Endothelial cell of umbilical vein (primary cell): ENCODE data around the gene THOC5. TPM values are rescaled to one million over a fixed set of nuclear protein-coding genes. Genes with fewer than 3 reads are reported as not detected.

ENCODE experiments used
- BruUV-seq: library from RNA; stranded (reverse); fragments of 400-500 nt; replicated peaks from 2 replicates; lab custom pipeline; 2021; lab: Mats Ljungman, UMichigan
- CTCF ChIA-PET: fragments of 300-600, 350-600 bp; sonication (Branson Sonifier 250); formaldehyde crosslinking; loops from one replicate; lab custom pipeline; 2021; ENCODE audit warnings: antibody characterized with exemption, inconsistent platforms; lab: Charles Lee
- POLR2A ChIA-PET: fragments of 300-600, 350-600 bp; sonication (Branson Sonifier 250); formaldehyde crosslinking; loops from one replicate; lab custom pipeline; 2021; ENCODE audit warnings: antibody characterized with exemption, inconsistent platforms; lab: Charles Lee
- DNase-seq: peaks from one replicate; pipeline ENCODE4 v3.0.0-alpha.2; 2011; ENCODE audit warnings: low read depth, low spot score
- FAIRE-seq: peaks from 2 replicates; lab custom pipeline; 2011; peaks lifted over from hg19 to GRCh38; lab: Jason Lieb, UNC
- H2AFZ ChIP-seq: 2 replicates; pipeline ENCODE4 v1.6.0; 2012; ENCODE audit warnings: low read depth, low read length, control low read depth, inconsistent platforms
- H3K27ac ChIP-seq: 2 replicates; pipeline ENCODE4 v1.5.1; 2011; ENCODE audit warnings: low read depth, mild to moderate bottlenecking, control low read depth, low read length, moderate library complexity; ENCODE audit not compliant: insufficient read depth
- H3K27me3 ChIP-seq, 2 experiments: 2 replicates each; pipeline versions ENCODE4 v1.6.0 to v1.6.1; 2011; ENCODE audit warnings: low read length in 2 of 2, mixed read lengths in 1 of 2; ENCODE audit not compliant: control insufficient read depth in 2 of 2, insufficient read depth in 2 of 2
- H3K36me3 ChIP-seq, 2 experiments: 2 replicates in 1 of 2; 3 replicates in 1 of 2; pipeline ENCODE4 v1.5.1; 2011; ENCODE audit warnings: low read length in 2 of 2, mild to moderate bottlenecking in 1 of 2, moderate library complexity in 1 of 2; ENCODE audit not compliant: control insufficient read depth in 2 of 2, insufficient read depth in 2 of 2; ENCODE audit errors: extremely low read depth in 1 of 2
- H3K4me1 ChIP-seq: 3 replicates; pipeline ENCODE4 v1.5.1; 2011; ENCODE audit warnings: mild to moderate bottlenecking, low read length; ENCODE audit not compliant: control insufficient read depth, insufficient read depth; ENCODE audit errors: extremely low read depth
- H3K4me2 ChIP-seq: 2 replicates; pipeline ENCODE4 v1.6.1; 2011; ENCODE audit warnings: low read length, control low read depth, mixed read lengths; ENCODE audit not compliant: insufficient read depth
- H3K4me3 ChIP-seq, 3 experiments: fragments of 200-600 bp in 1 of 3; sonication (generic), shearing (Covaris generic) in 1 of 3; replicated peaks in 1 of 3; 2 replicates each; pipeline ENCODE4 v1.5.1; 2011 to 2016; ENCODE audit warnings: control low read depth in 3 of 3, low read length in 3 of 3, mild to moderate bottlenecking in 2 of 3, inconsistent platforms in 1 of 3, low read depth in 1 of 3, moderate library complexity in 1 of 3; ENCODE audit not compliant: insufficient read depth in 1 of 3
- H3K79me2 ChIP-seq: 2 replicates; pipeline ENCODE4 v1.6.0; 2012; ENCODE audit warnings: low read length, inconsistent platforms; ENCODE audit not compliant: control insufficient read depth, insufficient read depth
- H3K9ac ChIP-seq: replicated peaks from 2 replicates; pipeline ENCODE3; 2011; ENCODE audit warnings: low read length, control low read depth; ENCODE audit not compliant: insufficient read depth; ENCODE audit errors: extremely low read depth
- H3K9me1 ChIP-seq: replicated peaks from 3 replicates; pipeline ENCODE4 v1.6.0; 2011; ENCODE audit warnings: mild to moderate bottlenecking, low read length; ENCODE audit not compliant: control insufficient read depth, insufficient read depth; ENCODE audit errors: extremely low read depth
- H3K9me3 ChIP-seq: replicated peaks from 2 replicates; pipeline ENCODE4 v1.5.1; 2012; ENCODE audit warnings: low read length, inconsistent platforms; ENCODE audit not compliant: control insufficient read depth, insufficient read depth
- H4K20me1 ChIP-seq: replicated peaks from 2 replicates; pipeline ENCODE3; 2011; ENCODE audit warnings: mild to moderate bottlenecking, low read length; ENCODE audit not compliant: control insufficient read depth, insufficient read depth; ENCODE audit errors: extremely low read depth
- EZH2 ChIP-seq: IDR thresholded peaks from 2 replicates; pipeline ENCODE4 v1.6.1; 2012; ENCODE audit warnings: borderline replicate concordance, low read depth, mild to moderate bottlenecking, moderate library complexity, low read length, inconsistent platforms; ENCODE audit not compliant: severe bottlenecking
- FOS ChIP-seq: IDR thresholded peaks from 2 replicates; pipeline ENCODE4 v1.6.1; 2011; ENCODE audit warnings: mild to moderate bottlenecking, low read length, moderate library complexity, borderline replicate concordance; ENCODE audit not compliant: insufficient read depth
- GATA2 ChIP-seq: IDR thresholded peaks from 2 replicates; pipeline ENCODE4 v1.7.0; 2011; ENCODE audit warnings: low read depth, mild to moderate bottlenecking, moderate library complexity, mixed read lengths, low read length; ENCODE audit not compliant: insufficient read length, insufficient read depth
- JUN ChIP-seq: IDR thresholded peaks from 2 replicates; pipeline ENCODE4 v1.6.1; 2011; ENCODE audit warnings: borderline replicate concordance, low read depth; ENCODE audit not compliant: insufficient read length, insufficient read depth
- MYC ChIP-seq: IDR thresholded peaks from one replicate; pipeline ENCODE4 v1.6.1; 2011; ENCODE audit warnings: mild to moderate bottlenecking, low read depth, low read length
- POLR2A ChIP-seq: IDR thresholded peaks from 2 replicates; pipeline ENCODE4 v1.6.1; 2012; ENCODE audit warnings: low read depth, mild to moderate bottlenecking, control low read depth, low read length
- POLR2AphosphoS5 ChIP-seq: IDR thresholded peaks from 2 replicates; pipeline ENCODE4 v1.6.1; 2012; ENCODE audit warnings: low read depth, mild to moderate bottlenecking, control low read depth, low read length, moderate library complexity; ENCODE audit not compliant: insufficient read depth
- dilution Hi-C: fragments of 300-500 bp; cut with MboI; formaldehyde crosslinking; loops from one replicate; pipeline ENCODE4 v1.15.0; 2019; ENCODE audit warnings: low sequenced_read_pairs; ENCODE audit not compliant: extremely low pct_ligation_motif_present
- intact Hi-C: fragments of 100-400 bp; cut with micrococcal nuclease; formaldehyde crosslinking; loops from one replicate; pipeline ENCODE4 v1.10.0; 2022
- polyA plus RNA-seq, 4 experiments: library from polyadenylated mRNA; depleted of rRNA in 3 of 4; stranded (reverse) in 3 of 4; unstranded in 1 of 4; fragments of >200 nt; gene quantifications; 2 replicates each; pipeline versions ENCODE4 v1.2.1 to v1.2.3, GENCODE V29; 2011 to 2012; ENCODE audit warnings: missing spikeins in 1 of 4
- total RNA-seq: library from RNA; stranded (reverse); gene quantifications from 2 replicates; pipeline ENCODE4 v1.2.3, GENCODE V29; 2021
- TF ChIP-seq, protein P1 (sequence below): IDR thresholded peaks from 2 replicates; pipeline ENCODE4 v1.6.1; 2011; ENCODE audit not compliant: insufficient read depth, insufficient read length
- TF ChIP-seq, protein P2 (sequence below), 2 donors: IDR thresholded peaks; 1 replicate in 1 of 2; 2 replicates in 1 of 2; pipeline ENCODE4 v1.5.1; 2011; ENCODE audit warnings: low read length in 2 of 2, mild to moderate bottlenecking in 2 of 2, moderate library complexity in 2 of 2, control low read depth in 1 of 2, inconsistent platforms in 1 of 2, low read depth in 1 of 2; ENCODE audit not compliant: insufficient read depth in 1 of 2; ENCODE audit errors: extremely low read depth in 1 of 2

THOC5 gene
- total and polyA plus RNA-seq, 2 donors (not counting 3 experiments of a cell fraction or from before 2014, with no cell fraction given) = 35.0 to 82.9 TPM

DNA sequence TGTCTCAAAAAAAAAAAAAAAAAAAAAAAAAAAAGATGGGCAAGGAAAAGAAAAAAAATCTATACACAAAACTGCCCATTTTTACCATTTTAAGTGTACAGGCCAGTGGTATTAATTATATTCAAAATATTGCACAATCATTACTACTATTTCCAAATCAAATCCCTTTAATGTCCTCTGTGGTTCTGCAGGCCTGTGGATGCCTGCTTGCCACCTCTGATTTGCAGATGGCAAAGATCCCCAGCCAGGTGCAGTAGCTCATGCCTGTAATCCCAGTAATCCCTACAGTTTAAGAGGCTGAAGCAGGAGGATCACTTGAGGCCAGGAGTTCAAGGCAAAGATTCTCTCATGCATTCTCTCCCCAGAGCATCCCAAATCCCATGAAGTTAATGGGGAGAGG lies 95.0 kb downstream of the THOC5 start:
- Histone ChIP-seq H3K79me2 (no peaks in the 10 kb centered on the region), H3K27me3 (no peaks in the 10 kb centered on the region), H3K36me3 (no peaks in the 10 kb centered on the region), H3K4me1 (no peaks in the 10 kb centered on the region), H3K9me3 (no peaks in the 10 kb centered on the region), H2AFZ (no peak overlapping the region), H3K9me1 (no peaks in the 10 kb centered on the region), H3K27ac (no peak overlapping the region), H4K20me1 (no peaks in the 10 kb centered on the region), H3K9ac (no peak overlapping the region), H3K4me2 (no peak overlapping the region), H3K4me3 (no peak overlapping the region)
- dilution Hi-C loops (no loop called here), intact Hi-C loops (no loop called here)
- TF ChIP-seq, protein P1, sequence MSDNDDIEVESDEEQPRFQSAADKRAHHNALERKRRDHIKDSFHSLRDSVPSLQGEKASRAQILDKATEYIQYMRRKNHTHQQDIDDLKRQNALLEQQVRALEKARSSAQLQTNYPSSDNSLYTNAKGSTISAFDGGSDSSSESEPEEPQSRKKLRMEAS = no peak
- TF ChIP-seq FOS = no peak
- no peak for TF ChIP-seq MYC
- TF ChIP-seq, protein P2, sequence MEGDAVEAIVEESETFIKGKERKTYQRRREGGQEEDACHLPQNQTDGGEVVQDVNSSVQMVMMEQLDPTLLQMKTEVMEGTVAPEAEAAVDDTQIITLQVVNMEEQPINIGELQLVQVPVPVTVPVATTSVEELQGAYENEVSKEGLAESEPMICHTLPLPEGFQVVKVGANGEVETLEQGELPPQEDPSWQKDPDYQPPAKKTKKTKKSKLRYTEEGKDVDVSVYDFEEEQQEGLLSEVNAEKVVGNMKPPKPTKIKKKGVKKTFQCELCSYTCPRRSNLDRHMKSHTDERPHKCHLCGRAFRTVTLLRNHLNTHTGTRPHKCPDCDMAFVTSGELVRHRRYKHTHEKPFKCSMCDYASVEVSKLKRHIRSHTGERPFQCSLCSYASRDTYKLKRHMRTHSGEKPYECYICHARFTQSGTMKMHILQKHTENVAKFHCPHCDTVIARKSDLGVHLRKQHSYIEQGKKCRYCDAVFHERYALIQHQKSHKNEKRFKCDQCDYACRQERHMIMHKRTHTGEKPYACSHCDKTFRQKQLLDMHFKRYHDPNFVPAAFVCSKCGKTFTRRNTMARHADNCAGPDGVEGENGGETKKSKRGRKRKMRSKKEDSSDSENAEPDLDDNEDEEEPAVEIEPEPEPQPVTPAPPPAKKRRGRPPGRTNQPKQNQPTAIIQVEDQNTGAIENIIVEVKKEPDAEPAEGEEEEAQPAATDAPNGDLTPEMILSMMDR (IDR thresholded peaks at IDR 0.05; ENCODE audit: extremely low read depth in 1 of 2, insufficient read depth in 1 of 2, low read depth in 1 of 2, low read length in 2 of 2) = no peak
- no peak for TF ChIP-seq POLR2AphosphoS5
- TF ChIP-seq GATA2 = no peak
- no peak for TF ChIP-seq POLR2A
- no peak for TF ChIP-seq EZH2
- TF ChIP-seq JUN = no peak
- no TSS peak for BruUV-seq
- CTCF ChIA-PET = no interaction called here
- POLR2A ChIA-PET = no interaction called here
- FAIRE-seq (no peak), DNase-seq (no peak)
